IMR-90 (cell line): ENCODE data around the gene PRKACA. TPM values are rescaled to one million over a fixed set of nuclear protein-coding genes. Genes with fewer than 3 reads are reported as not detected.
A peak's percentile ranks its signal among the peaks of the same experiment; 100 is the strongest.

Experiments
- ATAC-seq: fragments of 200-7000 bp; cut with Tn5 transposase; 2 replicates; pipeline ENCODE4 v1.9.1; 2020; ENCODE audit warnings: low read depth, mild to moderate bottlenecking, moderate library complexity
- BruUV-seq: library from RNA; stranded (reverse); fragments of 400-500 nt; replicated peaks from 2 replicates; lab custom pipeline; 2021; lab: Mats Ljungman, UMichigan
- CTCF ChIA-PET: fragments of 300-600 bp; formaldehyde crosslinking; extraction: SDS; loops from one replicate; lab custom pipeline; 2021; ENCODE audit warnings: antibody characterized with exemption; lab: Yijun Ruan, JAX
- POLR2A ChIA-PET: fragments of 300-600 bp; sonication (Branson Sonifier 250); formaldehyde crosslinking; loops from one replicate; lab custom pipeline; 2022; ENCODE audit warnings: antibody characterized with exemption; ENCODE audit not compliant: unreplicated experiment; lab: Charles Lee
- DNase-seq: peaks from one replicate; pipeline ENCODE4 v3.0.0; 2013
- H2AFZ ChIP-seq: replicated peaks from 2 replicates; pipeline ENCODE3; 2013; ENCODE audit warnings: low read length, mild to moderate bottlenecking; ENCODE audit not compliant: poor library complexity
- H2AK5ac ChIP-seq: 2 replicates; pipeline ENCODE4 v1.6.1; 2013; ENCODE audit warnings: low read depth, low read length, inconsistent platforms
- H2AK9ac ChIP-seq: replicated peaks from 2 replicates; pipeline ENCODE3; 2013; ENCODE audit warnings: mild to moderate bottlenecking, low read depth, low read length, moderate library complexity; ENCODE audit not compliant: poor library complexity
- H2BK120ac ChIP-seq: 2 replicates; pipeline ENCODE4 v1.6.1; 2013; ENCODE audit warnings: low read depth, low read length, inconsistent platforms
- H2BK15ac ChIP-seq: 3 replicates; pipeline ENCODE4 v1.6.1; 2013; ENCODE audit warnings: low read depth, low read length, inconsistent platforms
- H2BK20ac ChIP-seq: 2 replicates; pipeline ENCODE4 v1.6.1; 2013; ENCODE audit warnings: low read depth, mild to moderate bottlenecking, inconsistent platforms, low read length, moderate library complexity
- H2BK5ac ChIP-seq: 2 replicates; pipeline ENCODE4 v1.6.1; 2013; ENCODE audit warnings: mild to moderate bottlenecking, low read depth, low read length, inconsistent platforms; ENCODE audit not compliant: poor library complexity, severe bottlenecking
- H3K14ac ChIP-seq: replicated peaks from 2 replicates; pipeline ENCODE4 v1.6.1; 2013; ENCODE audit warnings: low read depth, low read length, inconsistent platforms
- H3K18ac ChIP-seq: 2 replicates; pipeline ENCODE4 v1.6.1; 2013; ENCODE audit warnings: low read depth, low read length, control low read depth
- H3K23ac ChIP-seq: 2 replicates; pipeline ENCODE4 v1.6.1; 2013; ENCODE audit warnings: low read depth, low read length, inconsistent platforms
- H3K27ac ChIP-seq: 2 replicates; pipeline ENCODE4 v1.5.1; 2013; ENCODE audit warnings: mild to moderate bottlenecking, control low read depth, low read length; ENCODE audit not compliant: insufficient read depth
- H3K27me3 ChIP-seq: 2 replicates; pipeline ENCODE4 v1.6.1; 2013; ENCODE audit warnings: low read length; ENCODE audit not compliant: control insufficient read depth, insufficient read depth
- H3K36me3 ChIP-seq: 2 replicates; pipeline ENCODE4 v1.6.1; 2013; ENCODE audit warnings: low read length, mixed read lengths; ENCODE audit not compliant: control insufficient read depth, insufficient read depth
- H3K4ac ChIP-seq: 2 replicates; pipeline ENCODE4 v1.6.1; 2013; ENCODE audit warnings: low read depth, low read length, inconsistent platforms
- H3K4me1 ChIP-seq: 2 replicates; pipeline ENCODE4 v1.6.1; 2013; ENCODE audit warnings: low read length, mixed read lengths; ENCODE audit not compliant: control insufficient read depth, insufficient read depth
- H3K4me2 ChIP-seq: 2 replicates; pipeline ENCODE4 v1.6.1; 2013; ENCODE audit warnings: low read depth, mild to moderate bottlenecking, control low read depth, low read length, moderate library complexity
- H3K4me3 ChIP-seq: 2 replicates; pipeline ENCODE4 v1.5.1; 2013; ENCODE audit warnings: low read depth, mild to moderate bottlenecking, control low read depth, low read length, moderate library complexity; ENCODE audit not compliant: insufficient read depth
- H3K56ac ChIP-seq: 2 replicates; pipeline ENCODE4 v1.6.1; 2013; ENCODE audit warnings: low read length, inconsistent platforms; ENCODE audit not compliant: insufficient read depth; ENCODE audit errors: extremely low read depth
- H3K79me1 ChIP-seq, 2 experiments: 2 replicates each; pipeline ENCODE4 v1.6.1; 2013; ENCODE audit warnings: low read length in 2 of 2, inconsistent platforms in 1 of 2, low read depth in 1 of 2
- H3K9ac ChIP-seq: 2 replicates; pipeline ENCODE4 v1.6.1; 2013; ENCODE audit warnings: low read depth, low read length, control low read depth
- H3K9me1 ChIP-seq: 2 replicates; pipeline ENCODE4 v1.6.1; 2013; ENCODE audit warnings: low read length, inconsistent platforms; ENCODE audit not compliant: insufficient read depth
- H3K9me3 ChIP-seq: 2 replicates; pipeline ENCODE4 v1.6.1; 2013; ENCODE audit warnings: low read length; ENCODE audit not compliant: control insufficient read depth, insufficient read depth
- H4K20me1 ChIP-seq: 2 replicates; pipeline ENCODE4 v1.6.1; 2013; ENCODE audit warnings: low read length, inconsistent platforms; ENCODE audit not compliant: insufficient read depth
- H4K5ac ChIP-seq: 2 replicates; pipeline ENCODE4 v1.6.1; 2013; ENCODE audit warnings: mild to moderate bottlenecking, low read depth, low read length, control low read depth
- H4K8ac ChIP-seq, 2 experiments: 2 replicates each; pipeline ENCODE4 v1.6.1; 2013; ENCODE audit warnings: low read depth in 2 of 2, low read length in 2 of 2, control low read depth in 1 of 2, inconsistent platforms in 1 of 2
- H4K91ac ChIP-seq: 2 replicates; pipeline ENCODE4 v1.6.1; 2013; ENCODE audit warnings: low read depth, low read length, inconsistent platforms; ENCODE audit not compliant: insufficient read depth
- BHLHE40 ChIP-seq: fragments of 150-350 bp; IDR thresholded peaks from 2 replicates; pipeline ENCODE4 v1.6.1; 2016; ENCODE audit warnings: mild to moderate bottlenecking, low read depth, low read length
- CEBPB ChIP-seq: IDR thresholded peaks from 2 replicates; pipeline ENCODE4 v1.6.1; 2012; ENCODE audit warnings: low read depth, low read length, improper control_type of control experiment
- CHD1 ChIP-seq: IDR thresholded peaks from 2 replicates; pipeline ENCODE4 v1.6.1; 2012; ENCODE audit warnings: low read depth, low read length, improper control_type of control experiment
- CTCF ChIP-seq: conservative IDR thresholded peaks from 2 replicates; pipeline ENCODE4 v1.5.1; 2012; ENCODE audit warnings: mild to moderate bottlenecking, low read depth, low read length, improper control_type of control experiment
- FOS ChIP-seq: fragments of 150-350 bp; IDR thresholded peaks from 2 replicates; pipeline ENCODE4 v1.6.1; 2016; ENCODE audit warnings: low read depth, low read length
- MAFK ChIP-seq: IDR thresholded peaks from 2 replicates; pipeline ENCODE4 v1.6.1; 2012; ENCODE audit warnings: low read depth, low read length, improper control_type of control experiment
- MXI1 ChIP-seq: IDR thresholded peaks from 2 replicates; pipeline ENCODE4 v1.6.1; 2012; ENCODE audit warnings: low read depth, mild to moderate bottlenecking, low read length, moderate library complexity, borderline replicate concordance
- NFE2L2 ChIP-seq: fragments of 150-350 bp; IDR thresholded peaks from 2 replicates; pipeline ENCODE4 v1.6.1; 2016; ENCODE audit warnings: low read depth, mild to moderate bottlenecking, low read length
- POLR2A ChIP-seq: IDR thresholded peaks from 2 replicates; pipeline ENCODE4 v1.6.1; 2012; ENCODE audit warnings: mild to moderate bottlenecking, low read depth, low read length
- RAD21 ChIP-seq: IDR thresholded peaks from 2 replicates; pipeline ENCODE4 v1.6.1; 2012; ENCODE audit warnings: low read length, improper control_type of control experiment
- RCOR1 ChIP-seq: IDR thresholded peaks from 2 replicates; pipeline ENCODE4 v1.6.1; 2012; ENCODE audit warnings: mild to moderate bottlenecking, low read length, improper control_type of control experiment; ENCODE audit not compliant: insufficient replicate concordance
- RFX5 ChIP-seq: IDR thresholded peaks from 2 replicates; pipeline ENCODE4 v1.8.0; 2012; ENCODE audit warnings: low read depth, mild to moderate bottlenecking, low read length, moderate library complexity
- SMC3 ChIP-seq: fragments of 150-350 bp; IDR thresholded peaks from 2 replicates; pipeline ENCODE4 v1.6.1; 2016; ENCODE audit warnings: low read depth, mild to moderate bottlenecking, antibody characterized with exemption, low read length, moderate library complexity
- WGBS, 2 experiments: methylation state at CpG; one replicate each; pipeline versions ENCODE4 v1.1.5 to v1.1.7; 2013; ENCODE audit warnings: missing lambda C conversion rate in 2 of 2; ENCODE audit not compliant: insufficient read length in 1 of 2; ENCODE audit errors: extremely low coverage in 2 of 2; 5-methylcytosine and 5-hydroxymethylcytosine counted together
- dilution Hi-C: fragments of 300-500 bp; cut with HindIII; formaldehyde crosslinking; loops from one replicate; pipeline ENCODE4 v1.14.3; 2018; ENCODE audit warnings: low sequenced_read_pairs; ENCODE audit not compliant: unreplicated experiment
- in situ Hi-C: fragments of 300-500 bp; cut with MboI; formaldehyde crosslinking; loops from 3 replicates; pipeline ENCODE4 v1.14.3; 2019; ENCODE audit warnings: low sequenced_read_pairs, inconsistent platforms, mixed read lengths
- intact Hi-C: fragments of 100-400 bp; cut with micrococcal nuclease; formaldehyde crosslinking; loops from 2 replicates; pipeline ENCODE4 v1.10.0; 2022
- polyA plus RNA-seq, 3 experiments: library from polyadenylated mRNA; depleted of rRNA; stranded (reverse); fragments of >200 nt; gene quantifications; 2 replicates each; pipeline ENCODE4 v1.2.3, GENCODE V29; 2012; ENCODE audit warnings: low replicate concordance in 1 of 3
- total RNA-seq: library from RNA; depleted of rRNA; stranded (reverse); fragments of >200 nt; gene quantifications from 2 replicates; pipeline ENCODE4 v1.2.3, GENCODE V29; 2012
- TF ChIP-seq, protein P1 (sequence below): fragments of 150-350 bp; IDR thresholded peaks from 2 replicates; pipeline ENCODE4 v1.6.1; 2017; ENCODE audit warnings: mild to moderate bottlenecking, antibody characterized with exemption, low read length, low read depth

PRKACA gene
- total and polyA plus RNA-seq, 2 of the 4 experiments (the other 2 are of a cell fraction) = 18.1 to 94.5 TPM

- H3K4ac ChIP-seq = 0 out of 2 replicates have a peak overlapping the region, but pooled peaks have one; percentile 50
- no peak overlapping the region for H3K23ac ChIP-seq
- intact Hi-C loops (no loop called here), dilution Hi-C loops (no loop called here), in situ Hi-C loops (no loop called here)
- H3K36me3 ChIP-seq = no peaks in the 10 kb centered on the region
- CTCF ChIA-PET = interaction anchor here (1.6 kb wide), 2 partner anchors 10 to 38 kb away, joined by 3 to 5 read pairs; partner anchors contain the start of gene ASF1B
- no peak overlapping the region for H3K4me2 ChIP-seq
- H2BK15ac ChIP-seq = no peak overlapping the region
- H3K27me3 ChIP-seq = no peaks in the 10 kb centered on the region
- no peak overlapping the region for H3K14ac ChIP-seq
- 22% methylated on average over 5 of the region's 7 CpGs; no CpG with 5 or more reads in 1 of the 2 experiments for WGBS, 2 experiments
- H3K18ac ChIP-seq = no peak overlapping the region
- no peak overlapping the region for H3K9ac ChIP-seq
- peak overlapping the region in 1 of 2 experiments; percentile 71; a peak in 2 of 4 replicates for H4K8ac ChIP-seq
- H3K79me1 ChIP-seq = peaks cover 20 to 28% of the 10 kb centered on the region in 2 experiments
- H2BK20ac ChIP-seq = no peak overlapping the region
- no peak overlapping the region for H4K91ac ChIP-seq
- DNase-seq (peak; percentile 84), ATAC-seq (peak; percentile 60)
- H3K9me1 ChIP-seq = peaks cover 2% of the 10 kb centered on the region; the same call in 1 of the 2 replicates
- peaks cover 14% of the 10 kb centered on the region; the same call in 1 of the 2 replicates for H4K20me1 ChIP-seq
- no peak overlapping the region for H2BK5ac ChIP-seq
- H2AFZ ChIP-seq = no peak overlapping the region
- peaks cover 5% of the 10 kb centered on the region; the same call in 1 of the 2 replicates for H3K4me1 ChIP-seq
- peak overlapping the region; percentile 51 for H2BK120ac ChIP-seq
- H3K56ac ChIP-seq = no peak overlapping the region
- no peak overlapping the region for H4K5ac ChIP-seq
- no peaks in the 10 kb centered on the region for H3K9me3 ChIP-seq
- H2AK9ac ChIP-seq = peak overlapping the region; percentile 46
- H2AK5ac ChIP-seq = no peak overlapping the region
- H3K4me3 ChIP-seq = no peak overlapping the region
- H3K27ac ChIP-seq = no peak overlapping the region
- TF ChIP-seq RAD21 (no peak), RCOR1 (peak; percentile 88), CHD1 (no peak), CEBPB (peak; percentile 98), NFE2L2 (no peak), MXI1 (peak; percentile 85), RFX5 (no peak), MAFK (no peak), CTCF (no peak), POLR2A (no peak), BHLHE40 (no peak), SMC3 (no peak), FOS (no peak)
- TF ChIP-seq, protein P1, sequence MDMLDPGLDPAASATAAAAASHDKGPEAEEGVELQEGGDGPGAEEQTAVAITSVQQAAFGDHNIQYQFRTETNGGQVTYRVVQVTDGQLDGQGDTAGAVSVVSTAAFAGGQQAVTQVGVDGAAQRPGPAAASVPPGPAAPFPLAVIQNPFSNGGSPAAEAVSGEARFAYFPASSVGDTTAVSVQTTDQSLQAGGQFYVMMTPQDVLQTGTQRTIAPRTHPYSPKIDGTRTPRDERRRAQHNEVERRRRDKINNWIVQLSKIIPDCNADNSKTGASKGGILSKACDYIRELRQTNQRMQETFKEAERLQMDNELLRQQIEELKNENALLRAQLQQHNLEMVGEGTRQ = no peak
- POLR2A ChIA-PET = no interaction called here
- no TSS peak for BruUV-seq
Observed at GRCh38 chr19:14146789-14147216, 29.2 kb upstream of the PRKACA start.
